GM12874 (cell line): Measurements from ENCODE around the gene HOXB6.

Source experiments
- CTCF ChIP-seq: IDR thresholded peaks from 2 replicates; pipeline ENCODE4 v1.5.1; 2011; ENCODE audit warnings: low read depth, mild to moderate bottlenecking, control low read depth, low read length, moderate library complexity; ENCODE audit not compliant: insufficient read depth

Gene HOXB6

GRCh38 chr17:48592577-48592976 lies 12.2 kb downstream of the HOXB6 start:
- no peak for TF ChIP-seq CTCF

- TF ChIP-seq CTCF: no peak
Observed at GRCh38 chr17:48592057-48592514, 12.7 kb downstream of the HOXB6 start.

- no peak for TF ChIP-seq CTCF
Observed at GRCh38 chr17:48591255-48592056, 13.3 kb downstream of the HOXB6 start.

- TF ChIP-seq CTCF: no peak
Observed at GRCh38 chr17:48590607-48591161, 14.1 kb downstream of the HOXB6 start.

GRCh38 chr17:48589831-48590606 lies 14.8 kb downstream of the HOXB6 start, which contains the start of gene HOXB3:
Gene HOXB3, minus strand, starts transcription at chr17:48590241. Its CDS starts 37,767 bp downstream, at chr17:48552474.
- no peak for TF ChIP-seq CTCF

- TF ChIP-seq CTCF: no peak
Observed at GRCh38 chr17:48589060-48589830, 15.5 kb downstream of the HOXB6 start.

GRCh38 chr17:48588528-48588927 lies 16.3 kb downstream of the HOXB6 start:
- TF ChIP-seq CTCF: no peak
